Motor neuron (in vitro differentiated cells): ENCODE results near the gene ZG16. TPM values are rescaled to one million over a fixed set of nuclear protein-coding genes. Genes with fewer than 3 reads are reported as not detected.
"Not testable (repeated sequence)": the region's sequence is repeated elsewhere in the genome, so short reads cannot be mapped to it uniquely, and the experiment has no call there.

ENCODE experiments used
- ATAC-seq, 8 experiments: fragments of 200-7000 bp; cut with Tn5 transposase; replicated peaks in 6 of 8; 2 replicates each; pipeline ENCODE4 v1.8.0; 2021; ENCODE audit warnings: mild to moderate bottlenecking in 8 of 8, moderate library complexity in 8 of 8
- H3K27ac ChIP-seq, 2 donors: fragments of 250-450 bp; sonication (Bioruptor Pico); 2 replicates each; pipeline ENCODE4 v1.9.0; 2021; ENCODE audit warnings: antibody characterized with exemption in 2 of 2, mild to moderate bottlenecking in 2 of 2, moderate library complexity in 1 of 2
- H3K4me1 ChIP-seq, 2 donors: fragments of 250-450 bp; sonication (Bioruptor Pico); replicated peaks in 1 of 2; 2 replicates each; pipeline ENCODE4 v1.6.1; 2021; ENCODE audit warnings: antibody characterized with exemption in 2 of 2, mild to moderate bottlenecking in 2 of 2, moderate library complexity in 1 of 2
- H3K4me3 ChIP-seq, 5 donors: fragments of 250-450 bp; sonication (Bioruptor Pico); 2 replicates each; pipeline ENCODE4 v1.9.0; 2021; ENCODE audit warnings: antibody characterized with exemption in 5 of 5, mild to moderate bottlenecking in 5 of 5, moderate library complexity in 4 of 5
- WGBS, 10 experiments: fragments of 450-650 bp; shearing (Covaris generic); methylation state at CpG; one replicate each; pipeline ENCODE4 v1.0.0; 2022; 5-methylcytosine and 5-hydroxymethylcytosine counted together
- in situ Hi-C, 9 experiments: fragments of 400-800 bp; cut with MboI; loops; one replicate each; pipeline ENCODE4 v1.15.0; 2021; ENCODE audit warnings: low sequenced_read_pairs in 9 of 9, low pct_unique_long_range_greater_than_20kb in 2 of 9; ENCODE audit not compliant: unreplicated experiment in 9 of 9
- total RNA-seq, 8 experiments: library from RNA; unstranded; fragments of 300-600 nt; gene quantifications; 2 replicates each; pipeline versions ENCODE4 v1.2.3 to v1.2.4, GENCODE V29; 2022

The ZG16 gene
- total RNA-seq, 8 experiments from 2014 or later: 0.08 to 0.19 (median 0.10) TPM; not detected in 3

DNA sequence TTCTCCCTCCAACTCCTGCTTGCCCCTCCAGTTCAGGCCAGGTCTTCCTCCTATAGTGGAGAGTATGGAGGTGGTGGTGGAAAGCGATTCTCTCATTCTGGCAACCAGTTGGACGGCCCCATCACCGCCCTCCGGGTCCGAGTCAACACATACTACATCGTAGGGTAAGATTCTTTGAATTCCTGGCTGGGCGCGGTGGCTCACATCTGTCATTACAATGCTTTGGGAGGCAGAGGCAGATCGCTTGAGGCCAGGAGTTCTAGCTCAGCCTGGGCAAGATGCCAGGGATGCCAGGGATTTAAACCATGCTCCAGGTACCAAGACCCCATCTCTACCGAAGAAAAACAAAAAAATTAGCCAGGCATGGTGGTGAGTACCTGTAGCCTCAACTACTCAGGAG, 1.4 kb downstream of the ZG16 start:
- H3K4me1 ChIP-seq: peaks cover 2 to 3% of the 10 kb centered on the region in 2 donors
- in situ Hi-C loops: no loop called here
- peak in 1 of 8 experiments; percentile 55 for ATAC-seq

DNA sequence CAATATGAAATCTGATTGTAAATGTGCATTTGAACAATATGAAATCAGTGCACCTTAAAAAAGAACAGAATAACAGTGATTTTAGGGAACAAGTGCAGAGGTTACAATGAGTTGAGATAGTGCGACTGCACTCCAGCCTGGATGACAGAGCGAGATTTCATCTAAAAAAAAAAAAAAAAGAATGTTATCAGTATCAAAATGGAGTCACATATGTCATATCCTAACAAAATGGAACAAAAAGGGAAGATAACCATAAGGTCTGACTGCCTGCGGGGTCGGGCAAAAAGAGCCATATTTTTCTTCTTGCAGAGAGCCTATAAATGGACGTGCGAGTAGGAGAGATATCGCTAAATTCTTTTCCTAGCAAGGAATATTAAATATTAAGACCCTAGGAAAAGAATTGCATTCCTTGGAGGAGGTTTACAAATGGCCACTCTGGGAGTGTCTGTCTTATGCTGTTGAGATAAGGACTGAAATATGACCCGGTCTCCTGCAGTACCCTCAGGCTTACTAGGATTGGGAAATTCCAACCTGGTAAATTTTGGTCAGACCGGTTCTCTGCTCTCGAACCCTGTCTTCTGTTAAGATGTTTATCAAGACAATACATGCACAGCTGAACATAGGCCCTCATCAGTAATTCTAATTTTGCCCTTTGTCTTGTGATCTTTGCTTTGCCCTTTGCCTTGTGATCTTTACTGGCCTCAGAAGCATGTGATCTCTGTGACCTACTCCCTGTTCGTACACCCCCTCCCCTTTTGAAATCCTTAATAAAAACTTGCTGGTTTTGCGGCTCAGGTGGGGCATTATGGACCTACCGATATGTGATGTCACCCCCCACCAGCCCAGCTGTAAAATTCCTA, 5.3 kb downstream of the ZG16 start:
- H3K27ac ChIP-seq, ATAC-seq, H3K4me1 ChIP-seq, in situ Hi-C loops, H3K4me3 ChIP-seq: not testable (repeated sequence)
- 49 to 96% (median 84%) methylated on average over 5 to 13 of the region's 13 CpGs for WGBS, 10 experiments

More for the DNA sequence above, 1.4 kb downstream of the ZG16 start:
- Histone ChIP-seq H3K27ac (no peak overlapping the region), H3K4me3 (no peak overlapping the region)
- WGBS, 10 experiments: 0 to 100% (median 60%) methylated on average over 1 to 5 of the region's 10 CpGs; no CpG with 5 or more reads in 5 of the 10 experiments

DNA sequence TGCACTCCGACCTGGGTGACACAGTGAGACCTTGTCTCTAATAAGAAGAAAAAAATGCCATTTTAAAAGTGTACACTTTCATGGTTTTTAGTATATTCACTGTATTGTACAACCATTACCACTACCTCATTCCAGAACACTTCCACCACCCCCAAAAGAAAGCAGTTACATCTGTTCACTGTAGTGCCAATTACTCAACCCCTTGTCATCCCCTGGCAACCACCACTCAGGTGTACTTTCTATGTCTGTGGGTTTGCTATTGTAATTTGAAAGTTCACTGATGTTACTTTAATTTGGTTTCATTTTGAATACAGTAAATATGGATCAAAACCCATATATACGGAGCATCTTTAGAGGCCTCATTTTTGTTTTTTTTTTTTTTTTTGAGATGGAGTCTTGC, 6.1 kb downstream of the ZG16 start:
- no peak for ATAC-seq
- WGBS, 10 experiments: 78 to 100% (median 88%) methylated on average over 1 to 2 of the region's 2 CpGs; no CpG with 5 or more reads in 1 of the 10 experiments
- no peaks in the 10 kb centered on the region for H3K4me1 ChIP-seq
- in situ Hi-C loops: no loop called here
- H3K27ac ChIP-seq: no peak overlapping the region
- H3K4me3 ChIP-seq: no peak overlapping the region

DNA sequence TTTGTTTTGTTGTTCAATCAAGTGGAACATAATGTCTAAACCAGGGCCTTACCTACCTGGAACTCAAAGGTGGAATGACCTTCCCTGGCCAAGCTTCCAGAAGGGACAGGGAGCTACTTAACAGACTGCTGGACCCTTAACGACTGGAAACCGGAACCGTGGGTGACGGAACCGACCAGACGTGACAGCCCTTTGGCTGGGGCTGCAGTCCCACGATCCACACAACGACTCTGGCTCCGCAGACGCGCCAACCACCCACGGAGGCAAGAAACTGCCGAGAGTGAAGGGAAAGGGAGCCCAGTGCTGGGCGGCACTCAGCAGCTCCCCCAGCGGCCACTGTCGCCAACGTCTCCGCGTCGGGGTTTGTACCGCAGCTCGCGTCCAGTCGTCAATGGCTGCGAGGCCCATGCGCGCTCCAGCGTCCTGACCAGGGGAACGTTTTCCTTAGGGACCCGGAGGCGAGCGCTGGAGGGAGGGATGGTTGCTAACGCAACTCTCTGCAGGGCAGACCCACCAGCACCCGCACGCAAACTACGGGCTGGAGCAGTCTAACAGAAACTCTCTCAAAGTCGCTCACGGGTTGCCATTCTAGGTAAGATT, 6.9 kb downstream of the ZG16 start:
- WGBS, 10 experiments: 4 to 47% (median 33%) methylated on average over 3 to 20 of the region's 38 CpGs; no CpG with 5 or more reads in 5 of the 10 experiments
- Histone ChIP-seq H3K4me3 (no peak overlapping the region), H3K4me1 (peaks cover 6% of the 10 kb centered on the region in 2 donors), H3K27ac (no peak overlapping the region)
- ATAC-seq: peak; percentile 33 to 99 (median 55)
- in situ Hi-C loops: no loop called here

DNA sequence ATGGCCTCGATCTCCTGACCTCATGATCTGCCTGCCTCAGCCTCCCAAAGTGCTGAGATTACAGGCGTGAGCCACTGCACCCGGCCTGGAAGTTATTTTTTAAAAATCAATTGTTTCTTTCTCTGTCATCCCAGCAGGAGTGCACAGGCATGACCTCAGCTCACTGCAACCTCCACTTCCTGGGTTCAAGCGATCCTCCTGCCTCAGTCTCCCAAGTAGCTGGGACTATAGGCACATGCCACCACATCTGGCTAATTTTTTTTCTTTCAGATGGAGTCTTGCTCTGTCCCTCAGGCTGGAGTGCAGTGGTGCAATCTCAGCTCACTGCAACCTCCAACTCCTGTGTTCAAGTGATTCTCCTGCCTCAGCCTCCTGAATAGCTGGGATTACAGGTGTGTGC, 9.1 kb downstream of the ZG16 start:
- in situ Hi-C loops, ATAC-seq, H3K27ac ChIP-seq, H3K4me3 ChIP-seq: not testable (repeated sequence)
- 67 to 100% (median 80%) methylated on average over 1 to 2 of the region's 4 CpGs; no CpG with 5 or more reads in 7 of the 10 experiments for WGBS, 10 experiments
- peaks cover 6 to 10% of the 10 kb centered on the region in 2 donors for H3K4me1 ChIP-seq

DNA sequence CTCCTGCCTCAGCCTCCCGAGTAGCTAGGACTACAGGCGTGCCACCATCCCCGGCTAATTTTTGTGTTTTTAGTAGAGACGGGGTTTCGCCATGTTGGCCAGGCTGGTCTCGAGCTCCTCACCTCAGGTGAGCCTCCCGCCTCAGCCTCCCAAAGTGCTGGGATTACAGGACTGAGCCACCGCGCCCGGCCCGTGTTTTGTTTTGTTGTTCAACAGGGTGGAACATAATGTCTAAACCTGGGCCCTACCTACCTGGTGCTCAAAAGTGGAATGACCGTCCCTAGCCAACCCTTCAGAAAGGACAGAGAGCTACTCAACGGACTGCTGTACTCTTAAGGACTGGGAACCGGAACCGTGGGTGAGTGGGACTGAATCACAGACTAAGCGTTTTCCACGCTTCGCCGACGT, 11.7 kb downstream of the ZG16 start:
- no peak for ATAC-seq
- in situ Hi-C loops: no loop called here

DNA sequence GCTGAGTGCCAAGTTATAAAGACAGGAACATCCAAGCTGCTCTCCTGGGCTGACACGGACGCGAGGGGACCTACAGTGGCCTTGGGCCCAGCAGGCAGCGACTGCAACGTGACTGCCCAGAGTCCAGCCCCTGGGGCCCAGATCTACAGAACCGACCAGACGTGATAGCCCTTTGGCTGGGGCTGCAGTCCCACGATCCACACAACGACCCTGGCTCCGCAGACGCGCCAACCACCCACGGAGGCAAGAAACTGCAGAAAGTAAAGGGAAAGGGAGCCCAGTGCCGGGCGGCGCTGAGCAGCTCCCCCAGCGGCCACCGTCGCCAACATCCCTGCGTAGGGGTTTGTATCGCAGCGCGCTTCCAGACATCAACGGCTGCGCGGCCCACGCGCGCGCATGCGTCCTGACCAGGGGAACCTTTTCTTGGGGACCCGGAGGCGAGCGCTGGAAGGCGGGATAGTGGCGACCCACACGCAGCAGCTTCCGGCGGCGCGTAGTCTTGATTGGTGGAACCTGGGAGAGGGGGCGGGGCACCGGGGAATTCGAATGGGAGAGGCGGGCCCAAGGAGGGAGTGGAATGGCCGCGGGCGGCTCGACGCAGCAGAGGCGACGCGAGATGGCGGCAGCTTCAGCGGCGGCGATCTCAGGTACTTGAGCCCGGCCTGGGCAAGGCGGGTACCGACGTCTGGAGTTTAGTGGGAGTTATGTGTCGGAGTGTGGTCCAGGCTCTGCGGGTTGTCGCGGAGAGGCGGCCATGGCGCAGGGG, 12.3 kb downstream of the ZG16 start, which contains the start of gene KIF22:
KIF22 (plus strand) TSS at position 569 of the 766 bp plus-strand sequence; CDS start at position 578, 9 bp downstream.
- Histone ChIP-seq H3K4me3 (peak within 1 kb of the TSS; percentile 56 to 88 (median 76)), H3K4me1 (peaks cover 6 to 10% of the 10 kb centered on the region in 2 donors), H3K27ac (peak within 1 kb of the TSS; percentile 75 to 89)
- ATAC-seq: peak; percentile 92 to 99 (median 96)
- in situ Hi-C loops: no loop called here
- 0 to 30% (median 6%) methylated on average over 2 to 24 of the region's 67 CpGs; no CpG with 5 or more reads in 4 of the 10 experiments for WGBS, 10 experiments

More for the DNA sequence above, 11.7 kb downstream of the ZG16 start:
- WGBS, 10 experiments: 10 to 100% (median 71%) methylated on average over 2 to 18 of the region's 20 CpGs; no CpG with 5 or more reads in 3 of the 10 experiments
- Histone ChIP-seq H3K27ac (peak overlapping the region; percentile 75 to 89), H3K4me1 (peaks cover 6 to 10% of the 10 kb centered on the region in 2 donors), H3K4me3 (peak overlapping the region; percentile 33 to 86 (median 39))

DNA sequence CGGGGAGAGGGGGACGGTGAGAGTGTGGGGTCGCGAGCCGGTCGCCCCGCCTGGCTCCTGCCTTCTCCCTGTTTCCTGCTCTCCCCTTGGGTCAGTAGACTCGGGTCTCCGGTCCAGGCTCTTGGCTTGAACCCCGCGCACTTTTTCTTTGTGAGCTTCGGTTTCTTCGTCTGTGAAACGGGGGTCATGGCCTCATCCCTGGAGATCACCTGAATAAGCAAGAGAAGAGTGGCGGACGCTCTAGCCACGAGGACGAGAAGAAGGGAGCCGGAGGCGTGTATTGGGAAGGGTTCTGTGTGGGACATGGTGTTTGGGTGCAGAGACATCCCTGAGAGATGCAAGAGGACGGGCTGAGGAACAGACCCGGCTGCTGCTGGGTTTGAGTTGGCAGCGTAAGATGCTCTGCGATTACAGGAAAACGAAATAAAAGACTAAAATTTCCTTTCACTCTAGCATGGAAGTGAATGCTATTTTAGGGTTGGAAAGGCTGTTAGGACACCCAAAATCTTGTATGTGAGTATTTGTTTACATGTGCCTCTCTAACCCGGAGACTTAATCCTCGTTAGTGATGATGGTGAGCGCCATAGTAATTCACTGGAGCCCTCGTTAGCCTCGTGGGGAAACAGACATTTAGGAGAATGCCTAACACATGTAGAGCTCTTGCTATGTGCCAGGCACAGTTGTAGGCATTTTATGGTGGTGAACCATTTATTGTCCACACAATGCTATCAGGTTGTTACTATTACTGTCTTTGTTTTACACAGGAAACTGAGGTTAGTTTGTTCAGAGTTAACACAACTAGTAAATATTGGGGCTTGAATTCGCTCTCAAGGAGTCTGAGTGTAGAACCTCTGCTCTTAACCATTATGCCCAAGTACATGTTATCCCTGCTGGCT, 13.1 kb downstream of the ZG16 start:
- Histone ChIP-seq H3K4me1 (peaks cover 6 to 10% of the 10 kb centered on the region in 2 donors), H3K4me3 (peak overlapping the region; percentile 56 to 88 (median 76)), H3K27ac (peak overlapping the region in 1 of 2 donors; percentile 53)
- in situ Hi-C loops: no loop called here
- 0 to 8% (median 3%) methylated on average over 4 to 14 of the region's 31 CpGs; no CpG with 5 or more reads in 2 of the 10 experiments for WGBS, 10 experiments
- ATAC-seq: peak in 4 of 8 experiments; percentile 10 to 40 (median 25)

DNA sequence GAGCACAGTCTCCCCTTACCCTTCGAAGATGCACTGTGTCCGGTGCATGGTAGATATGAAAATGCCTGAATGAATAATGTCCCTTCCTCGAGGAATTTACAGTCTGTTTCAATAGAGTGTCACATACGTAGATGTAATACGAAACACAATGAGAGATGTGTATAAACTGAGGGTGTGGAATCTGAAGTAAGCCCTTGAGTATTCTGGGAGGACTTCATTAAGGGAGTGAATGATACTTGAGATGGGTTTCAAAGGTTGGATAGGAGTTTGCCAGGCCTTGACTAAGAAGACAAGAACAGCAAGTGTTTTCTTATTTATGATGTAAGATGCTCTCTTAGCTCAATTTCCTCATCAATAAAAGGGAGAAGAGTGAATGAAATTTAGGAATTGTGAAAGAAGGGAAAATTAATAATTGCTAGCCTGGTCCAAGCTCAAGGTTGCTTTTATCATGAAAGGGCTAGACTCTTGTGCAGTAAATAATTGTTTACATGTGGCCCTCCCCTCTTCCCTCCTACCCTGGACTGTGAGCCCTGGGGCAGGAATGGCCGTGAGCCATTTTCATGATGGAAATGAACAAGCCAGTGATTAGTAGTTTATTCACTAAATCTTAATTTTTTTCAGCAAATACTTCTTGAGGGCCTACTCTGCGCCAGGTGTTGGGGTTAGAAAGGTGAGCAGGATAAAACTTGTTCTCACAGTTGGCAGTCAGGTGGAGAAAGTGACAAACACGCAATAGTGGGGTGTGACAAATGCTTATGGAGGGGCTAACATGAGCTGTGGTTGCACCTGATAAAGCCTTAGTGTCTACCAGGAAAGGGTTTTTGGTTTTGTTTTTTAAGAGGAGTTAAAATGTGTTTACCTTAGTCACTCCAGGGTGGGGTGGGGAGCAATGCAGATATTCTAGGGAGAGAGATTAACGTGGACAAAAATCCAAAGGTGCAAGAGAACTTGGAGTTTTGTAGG, 14.1 kb downstream of the ZG16 start:
- in situ Hi-C loops: no loop called here
- peak overlapping the region; percentile 56 to 88 (median 76) for H3K4me3 ChIP-seq
- H3K4me1 ChIP-seq: peaks cover 6 to 10% of the 10 kb centered on the region in 2 donors
- H3K27ac ChIP-seq: no peak overlapping the region
- 28 to 100% (median 61%) methylated on average over 2 to 9 of the region's 9 CpGs for WGBS, 10 experiments
- ATAC-seq: no peak

DNA sequence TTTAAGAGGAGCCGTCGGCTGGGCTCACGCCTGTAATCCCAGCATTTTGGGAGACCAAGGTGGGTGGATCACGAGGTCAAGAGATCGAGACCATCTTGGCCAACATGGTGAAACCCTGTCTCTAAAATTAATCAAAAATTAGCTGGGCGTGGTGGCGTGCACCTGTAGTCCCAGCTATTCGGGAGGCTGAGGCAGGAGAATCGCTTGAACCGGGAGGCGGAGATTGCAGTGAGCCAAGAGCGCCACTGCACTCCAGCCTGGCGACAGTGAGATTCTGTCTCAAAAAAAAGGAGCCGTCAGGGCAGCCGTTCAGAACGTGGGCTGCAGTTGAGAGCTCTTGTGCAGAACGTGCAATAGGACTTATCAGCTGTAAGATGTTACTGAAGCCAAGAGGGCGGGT, 15.1 kb downstream of the ZG16 start:
- H3K27ac ChIP-seq, in situ Hi-C loops, ATAC-seq, H3K4me3 ChIP-seq: not testable (repeated sequence)
- H3K4me1 ChIP-seq: peaks cover 6 to 10% of the 10 kb centered on the region in 2 donors
- WGBS, 10 experiments: 62 to 100% (median 96%) methylated on average over 2 to 7 of the region's 18 CpGs; no CpG with 5 or more reads in 2 of the 10 experiments

DNA sequence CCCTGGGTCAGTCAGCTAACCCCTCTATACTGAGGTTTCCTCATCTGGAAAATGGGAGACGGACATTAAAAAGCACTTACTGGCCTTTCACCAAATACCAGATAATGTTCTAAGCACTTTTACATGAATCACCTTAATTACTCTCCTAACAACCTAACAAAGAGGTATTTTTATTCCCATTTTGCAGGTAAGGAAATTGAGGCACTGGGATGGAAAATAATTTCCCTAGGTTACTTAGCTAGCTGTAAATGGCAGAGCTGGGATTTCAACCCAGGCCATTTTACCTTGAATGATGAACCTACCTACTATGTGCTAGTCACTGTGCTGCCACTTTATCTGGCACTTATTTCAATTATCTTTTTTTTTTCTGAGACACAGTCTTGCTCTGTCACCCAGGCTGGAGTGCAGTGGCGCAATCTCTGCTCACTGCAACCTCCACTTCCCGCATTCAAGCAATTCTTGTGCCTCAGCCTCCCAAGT, 16.2 kb downstream of the ZG16 start:
- no peak overlapping the region for H3K4me3 ChIP-seq
- WGBS, 10 experiments: 67 to 100% (median 100%) methylated on average over 1 to 3 of the region's 3 CpGs; no CpG with 5 or more reads in 3 of the 10 experiments

More for the DNA sequence above, 16.2 kb downstream of the ZG16 start:
- in situ Hi-C loops: no loop called here
- Histone ChIP-seq H3K27ac (no peak overlapping the region), H3K4me1 (peaks cover 6 to 10% of the 10 kb centered on the region in 2 donors)
- no peak for ATAC-seq
